Measurements from ENCODE around the gene MAN1C1. TPM values are rescaled to one million over a fixed set of nuclear protein-coding genes. Genes with fewer than 3 reads are reported as not detected.

The MAN1C1 gene
- total and polyA plus RNA-seq, 8 donors: 4.3 to 33.9 (median 6.1) TPM

- intact Hi-C loops (cut with DNase I; ENCODE audit: low total_unique reads): no loop called here
- no peak for DNase-seq
- TF ChIP-seq POLR2A (IDR thresholded peaks at IDR 0.05): no peak
- no peak for TF ChIP-seq POLR2AphosphoS5 (IDR thresholded peaks at IDR 0.05)
- no peak for TF ChIP-seq EP300 (IDR thresholded peaks at IDR 0.05)
- H3K9me3 ChIP-seq: no peaks in the 10 kb centered on the region
- peaks cover 10 to 38% (median 27%) of the 10 kb centered on the region in 4 donors for H3K4me1 ChIP-seq
- no peaks in the 10 kb centered on the region for H3K27me3 ChIP-seq
- no peak overlapping the region for H3K4me3 ChIP-seq
- no peak overlapping the region for H3K27ac ChIP-seq
- WGBS, 5 donors: 84 to 94% (median 89%) methylated on average over 19 to 24 of the region's 24 CpGs
- peaks cover 34 to 73% (median 69%) of the 10 kb centered on the region in 4 donors for H3K36me3 ChIP-seq
Observed at GRCh38 chr1:25813734-25814471, 197.3 kb downstream of the MAN1C1 start.

GRCh38 chr1:25814549-25815087 lies 198.0 kb downstream of the MAN1C1 start:
- Histone ChIP-seq H3K36me3 (peaks cover 29 to 66% (median 62%) of the 10 kb centered on the region in 4 donors), H3K4me3 (no peak overlapping the region), H3K9me3 (no peaks in the 10 kb centered on the region), H3K27ac (no peak overlapping the region), H3K4me1 (peaks cover 15 to 35% (median 31%) of the 10 kb centered on the region in 4 donors), H3K27me3 (no peaks in the 10 kb centered on the region)
- 85 to 91% (median 88%) methylated on average over 7 of the region's 7 CpGs for WGBS, 5 donors
- TF ChIP-seq POLR2AphosphoS5 (IDR thresholded peaks at IDR 0.05) (no peak), CTCF (IDR thresholded peaks at IDR 0.05) (no peak), POLR2A (IDR thresholded peaks at IDR 0.05) (no peak), EP300 (IDR thresholded peaks at IDR 0.05) (no peak)
- no peak for DNase-seq
- intact Hi-C loops (cut with DNase I; ENCODE audit: low total_unique reads): no loop called here

GRCh38 chr1:25815208-25816111 lies 198.9 kb downstream of the MAN1C1 start:
- 87 to 92% (median 91%) methylated on average over 20 to 24 of the region's 24 CpGs for WGBS, 5 donors
- intact Hi-C loops (cut with DNase I; ENCODE audit: low total_unique reads): no loop called here
- Histone ChIP-seq H3K27me3 (no peaks in the 10 kb centered on the region), H3K27ac (no peak overlapping the region), H3K36me3 (peaks cover 25 to 58% (median 54%) of the 10 kb centered on the region in 4 donors), H3K4me3 (no peak overlapping the region), H3K4me1 (peaks cover 15 to 32% (median 28%) of the 10 kb centered on the region in 4 donors), H3K9me3 (no peaks in the 10 kb centered on the region)
- TF ChIP-seq POLR2AphosphoS5 (IDR thresholded peaks at IDR 0.05) (no peak), EP300 (IDR thresholded peaks at IDR 0.05) (no peak), POLR2A (IDR thresholded peaks at IDR 0.05) (no peak), CTCF (IDR thresholded peaks at IDR 0.05) (no peak)
- no peak for DNase-seq

GRCh38 chr1:25816112-25816718 lies 199.6 kb downstream of the MAN1C1 start:
- DNase-seq: no peak
- Histone ChIP-seq H3K36me3 (peaks cover 25 to 55% (median 52%) of the 10 kb centered on the region in 4 donors), H3K27ac (no peak overlapping the region), H3K9me3 (no peaks in the 10 kb centered on the region), H3K4me3 (no peak overlapping the region), H3K4me1 (peaks cover 21 to 33% (median 28%) of the 10 kb centered on the region in 4 donors), H3K27me3 (no peaks in the 10 kb centered on the region)
- whole genome bisulfite sequencing, 5 donors: 80 to 92% (median 85%) methylated on average over 15 of the region's 15 CpGs
- intact Hi-C loops (cut with DNase I; ENCODE audit: low total_unique reads): no loop called here
- no peak for TF ChIP-seq CTCF (IDR thresholded peaks at IDR 0.05)
